ENCODE results near the gene ANXA9.

The ANXA9 gene

DNA sequence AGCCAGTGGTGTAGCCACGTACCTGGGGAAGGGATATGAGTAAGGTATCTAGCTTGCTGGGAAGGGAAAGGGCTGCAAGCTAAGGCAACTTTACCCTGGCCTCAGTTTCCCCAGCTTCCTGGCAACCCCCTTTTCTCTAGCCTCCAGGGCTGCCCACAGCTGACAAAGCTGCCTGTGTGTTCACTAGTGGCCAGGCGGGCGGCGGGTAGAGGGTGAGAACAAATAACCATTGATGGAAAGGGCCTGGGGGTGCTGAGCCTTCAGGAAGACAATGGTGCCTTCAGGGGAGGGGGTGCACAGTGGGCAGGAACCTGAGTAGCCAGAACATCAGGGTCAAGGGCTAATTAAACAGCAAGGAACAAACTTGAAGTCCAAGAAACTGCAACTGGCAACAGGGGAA is 13.6 kb upstream of the ANXA9 start:
- Mint-ChIP-seq H3K36me3 (ENCODE audit: insufficient read depth) (peaks cover 31% of the 10 kb centered on the region), H3K27me3 (no peaks in the 10 kb centered on the region), H3K9me3 (no peaks in the 10 kb centered on the region), H3K27ac (ENCODE audit: low read depth) (peak overlapping the region; percentile 55), H3K4me3 (no peak overlapping the region), H3K4me1 (peaks cover 60% of the 10 kb centered on the region)
- DNase-seq (ENCODE audit: low spot score in 2 of 2) (no peak), ATAC-seq (replicated peaks; ENCODE audit: extremely low read depth, poor library complexity, severe bottlenecking) (no peak)

DNA sequence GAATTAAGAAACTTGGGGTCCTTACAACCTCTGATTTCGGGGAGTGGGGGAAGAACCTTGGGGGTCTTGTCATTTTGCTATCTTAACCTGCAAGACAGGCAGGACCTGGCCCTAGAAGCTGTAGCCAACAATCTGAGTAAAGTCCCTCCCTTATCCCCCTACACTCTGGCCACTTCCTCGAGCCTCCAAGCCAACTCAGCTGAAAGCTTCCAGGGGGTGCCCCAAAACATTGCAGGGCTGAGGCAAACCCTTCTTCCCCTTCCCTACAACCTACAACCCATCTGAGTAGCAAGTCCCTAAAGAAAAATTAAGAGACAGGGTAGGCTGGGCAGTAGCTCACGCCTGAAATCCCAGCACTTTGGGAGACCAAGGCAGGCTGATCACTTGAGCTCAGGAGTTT is 12.5 kb upstream of the ANXA9 start:
- no peak overlapping the region for H3K27ac Mint-ChIP-seq (ENCODE audit: low read depth)
- no peak overlapping the region for H3K4me3 Mint-ChIP-seq

GRCh38 chr1:150970808-150971582 is 11.1 kb upstream of the ANXA9 start:
- ATAC-seq (replicated peaks; ENCODE audit: extremely low read depth, poor library complexity, severe bottlenecking) (no peak), DNase-seq (ENCODE audit: low spot score in 2 of 2) (no peak)
- Mint-ChIP-seq H3K4me1 (peaks cover 57% of the 10 kb centered on the region), H3K36me3 (ENCODE audit: insufficient read depth) (peaks cover 21% of the 10 kb centered on the region), H3K9me3 (no peaks in the 10 kb centered on the region), H3K4me3 (peak overlapping the region; percentile 87), H3K27ac (ENCODE audit: low read depth) (peak overlapping the region; percentile 88), H3K27me3 (no peaks in the 10 kb centered on the region)

More for the DNA sequence above, 12.5 kb upstream of the ANXA9 start:
- Mint-ChIP-seq H3K9me3 (no peaks in the 10 kb centered on the region), H3K36me3 (ENCODE audit: insufficient read depth) (peaks cover 25% of the 10 kb centered on the region), H3K27me3 (no peaks in the 10 kb centered on the region), H3K4me1 (peaks cover 59% of the 10 kb centered on the region)
- ATAC-seq (replicated peaks; ENCODE audit: extremely low read depth, poor library complexity, severe bottlenecking), result no peak
- DNase-seq (ENCODE audit: low spot score in 2 of 2), result no peak

DNA sequence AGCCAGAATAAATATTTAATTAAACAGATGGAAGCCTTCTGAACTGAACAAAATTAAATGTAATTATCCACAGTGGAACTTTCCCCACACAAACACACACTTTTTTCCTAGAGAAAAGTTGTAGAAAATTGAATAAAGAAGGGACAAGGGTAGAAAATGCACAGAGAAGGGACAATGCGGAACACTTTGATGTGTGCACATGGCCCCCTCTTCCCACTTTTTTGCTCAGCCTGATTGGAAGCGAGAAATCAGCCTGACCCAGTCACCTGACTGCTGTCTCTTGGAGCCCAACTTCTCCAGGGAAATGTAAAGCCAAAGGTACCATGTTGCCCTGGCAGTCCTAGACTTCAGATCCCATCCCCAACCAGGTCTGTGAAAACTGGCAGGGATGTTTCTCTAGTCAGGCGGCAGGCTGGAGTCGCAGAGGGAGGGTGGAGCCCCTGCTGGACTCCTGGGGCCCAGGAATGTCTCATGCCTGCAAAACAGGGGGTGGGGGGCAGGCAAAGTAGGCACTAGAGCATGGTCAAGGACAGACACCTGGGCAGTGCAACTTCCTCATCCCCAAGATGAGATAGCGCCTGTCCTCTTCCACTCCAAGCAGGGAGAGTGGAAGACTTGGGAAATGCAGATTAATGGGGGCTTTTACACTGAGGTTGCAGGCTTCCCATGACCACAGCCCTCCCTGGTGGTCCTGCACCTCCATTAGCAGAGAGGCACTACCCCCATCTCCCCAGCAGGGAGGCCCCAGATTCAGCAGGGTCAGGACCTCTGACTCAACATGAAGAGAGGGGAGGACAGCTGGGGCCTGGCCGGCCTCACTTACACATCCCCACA is 10.3 kb upstream of the ANXA9 start:
- peaks cover 21% of the 10 kb centered on the region for H3K36me3 Mint-ChIP-seq (ENCODE audit: insufficient read depth)

GRCh38 chr1:150972417-150972940 is 9.6 kb upstream of the ANXA9 start:
- DNase-seq (ENCODE audit: low spot score in 2 of 2), result no peak
- H3K27ac Mint-ChIP-seq (ENCODE audit: low read depth), result peak overlapping the region; percentile 88
- peaks cover 16% of the 10 kb centered on the region for H3K36me3 Mint-ChIP-seq (ENCODE audit: insufficient read depth)
- peak overlapping the region; percentile 87 for H3K4me3 Mint-ChIP-seq
- H3K4me1 Mint-ChIP-seq, result peaks cover 69% of the 10 kb centered on the region
- no peaks in the 10 kb centered on the region for H3K9me3 Mint-ChIP-seq
- no peaks in the 10 kb centered on the region for H3K27me3 Mint-ChIP-seq
- ATAC-seq (replicated peaks; ENCODE audit: extremely low read depth, poor library complexity, severe bottlenecking), result no peak

More for the DNA sequence above, 10.3 kb upstream of the ANXA9 start:
- Mint-ChIP-seq H3K4me1 (peaks cover 63% of the 10 kb centered on the region), H3K27me3 (no peaks in the 10 kb centered on the region), H3K4me3 (peak overlapping the region; percentile 87), H3K9me3 (no peaks in the 10 kb centered on the region), H3K27ac (ENCODE audit: low read depth) (peak overlapping the region; percentile 88)
- no peak for ATAC-seq (replicated peaks; ENCODE audit: extremely low read depth, poor library complexity, severe bottlenecking)
- DNase-seq (ENCODE audit: low spot score in 2 of 2), result no peak

- H3K9me3 Mint-ChIP-seq, result no peaks in the 10 kb centered on the region
- ATAC-seq (replicated peaks; ENCODE audit: extremely low read depth, poor library complexity, severe bottlenecking) (no peak), DNase-seq (ENCODE audit: low spot score in 2 of 2) (no peak)
- peak overlapping the region; percentile 88 for H3K27ac Mint-ChIP-seq (ENCODE audit: low read depth)
- H3K36me3 Mint-ChIP-seq (ENCODE audit: insufficient read depth), result peaks cover 14% of the 10 kb centered on the region
- peaks cover 64% of the 10 kb centered on the region for H3K4me1 Mint-ChIP-seq
- H3K4me3 Mint-ChIP-seq, result peak overlapping the region; percentile 87
- no peaks in the 10 kb centered on the region for H3K27me3 Mint-ChIP-seq
Measured at GRCh38 chr1:150973258-150973835, 8.7 kb upstream of the ANXA9 start.

DNA sequence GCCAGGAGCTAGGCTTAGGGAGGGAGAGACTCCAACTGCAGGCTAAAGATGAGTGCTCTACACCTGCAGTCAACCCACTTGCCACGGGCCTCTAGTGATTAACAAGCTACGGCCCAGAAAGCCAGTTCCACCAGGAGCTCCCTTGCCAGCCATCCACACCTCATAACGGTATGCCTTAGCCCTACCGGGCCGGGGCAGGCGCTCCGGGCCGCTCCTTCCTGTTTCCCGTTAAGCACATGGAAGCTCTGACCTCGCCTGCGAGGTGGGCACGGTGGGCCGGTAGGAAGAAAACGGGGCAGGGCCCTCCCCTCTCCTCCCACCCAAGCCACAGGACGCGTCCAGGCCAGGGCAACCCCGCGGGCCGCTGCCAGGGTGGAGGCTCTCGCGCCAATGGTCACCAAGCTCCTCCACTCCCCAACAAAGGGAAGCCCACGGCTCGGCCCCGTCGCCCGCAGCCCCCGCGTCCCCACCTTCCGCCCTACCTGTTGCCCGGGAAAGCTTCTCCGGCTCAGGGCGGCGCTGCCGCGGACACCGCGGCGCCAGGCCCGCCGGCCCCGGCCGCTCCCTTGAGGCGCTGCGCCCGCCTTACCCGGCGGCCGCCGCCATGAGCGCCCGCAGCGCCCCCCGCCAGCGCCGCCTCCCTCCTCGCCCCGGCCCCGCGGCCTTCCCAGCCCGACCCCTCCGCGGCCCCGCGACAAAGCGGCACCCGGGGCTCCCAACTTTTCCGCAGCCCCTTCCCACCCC is 8.1 kb upstream of the ANXA9 start:
- peak; percentile 34 for ATAC-seq (replicated peaks; ENCODE audit: extremely low read depth, poor library complexity, severe bottlenecking)
- H3K27ac Mint-ChIP-seq (ENCODE audit: low read depth), result peak overlapping the region; percentile 88
- H3K4me1 Mint-ChIP-seq, result peaks cover 57% of the 10 kb centered on the region
- DNase-seq (ENCODE audit: low spot score in 2 of 2), result peak in 1 of 2 donors; percentile 16
- peak overlapping the region; percentile 87 for H3K4me3 Mint-ChIP-seq
- no peaks in the 10 kb centered on the region for H3K27me3 Mint-ChIP-seq
- peaks cover 14% of the 10 kb centered on the region for H3K36me3 Mint-ChIP-seq (ENCODE audit: insufficient read depth)
- no peaks in the 10 kb centered on the region for H3K9me3 Mint-ChIP-seq

GRCh38 chr1:150974580-150975478 is 7.3 kb upstream of the ANXA9 start, which contains the start of gene CERS2:
Gene CERS2 (minus strand): TSS chr1:150974835. CDS start chr1:150969090, 5,745 bp downstream.
- H3K36me3 Mint-ChIP-seq (ENCODE audit: insufficient read depth), result peaks cover 14% of the 10 kb centered on the region
- H3K9me3 Mint-ChIP-seq, result no peaks in the 10 kb centered on the region
- peak within 1 kb of the TSS; percentile 88 for H3K27ac Mint-ChIP-seq (ENCODE audit: low read depth)
- H3K4me3 Mint-ChIP-seq, result peak within 1 kb of the TSS; percentile 87
- DNase-seq (ENCODE audit: low spot score in 2 of 2) (peak; percentile 58 to 65), ATAC-seq (replicated peaks; ENCODE audit: extremely low read depth, poor library complexity, severe bottlenecking) (peak; percentile 72)
- H3K27me3 Mint-ChIP-seq, result no peaks in the 10 kb centered on the region
- peaks cover 56% of the 10 kb centered on the region for H3K4me1 Mint-ChIP-seq

GRCh38 chr1:150976401-150976821 is 5.7 kb upstream of the ANXA9 start:
- ATAC-seq (replicated peaks; ENCODE audit: extremely low read depth, poor library complexity, severe bottlenecking) (no peak), DNase-seq (ENCODE audit: low spot score in 2 of 2) (no peak)
- peaks cover 42% of the 10 kb centered on the region for H3K4me1 Mint-ChIP-seq
- peak overlapping the region; percentile 78 for H3K27ac Mint-ChIP-seq (ENCODE audit: low read depth)
- no peaks in the 10 kb centered on the region for H3K9me3 Mint-ChIP-seq
- H3K36me3 Mint-ChIP-seq (ENCODE audit: insufficient read depth), result peaks cover 11% of the 10 kb centered on the region
- no peaks in the 10 kb centered on the region for H3K27me3 Mint-ChIP-seq
- peak overlapping the region; percentile 87 for H3K4me3 Mint-ChIP-seq

- ATAC-seq (replicated peaks; ENCODE audit: extremely low read depth, poor library complexity, severe bottlenecking) (peak; percentile 8), DNase-seq (ENCODE audit: low spot score in 2 of 2) (peak; percentile 38 to 63)
- Mint-ChIP-seq H3K4me3 (peak overlapping the region; percentile 87), H3K9me3 (no peaks in the 10 kb centered on the region), H3K36me3 (ENCODE audit: insufficient read depth) (peaks cover 11% of the 10 kb centered on the region), H3K27me3 (no peaks in the 10 kb centered on the region), H3K27ac (ENCODE audit: low read depth) (peak overlapping the region; percentile 78), H3K4me1 (peaks cover 35% of the 10 kb centered on the region)
Measured at GRCh38 chr1:150976879-150977694, 5.0 kb upstream of the ANXA9 start.

All from central memory CD8-positive, alpha-beta T cell (primary cell).